Right lobe of liver (tissue), 4 donors: Measurements from ENCODE around the gene PRPF31.

Experiments used
- POLR2A ChIP-seq: fragments of 450-650 bp; IDR thresholded peaks from one replicate; pipeline ENCODE4 v1.6.1; 2017; ENCODE audit warnings: antibody characterized with exemption, mild to moderate bottlenecking
- TF ChIP-seq, protein P1 (sequence below), 4 donors: fragments of 200-600 bp in 3 of 4; fragments of 450-650 bp in 1 of 4; IDR thresholded peaks; one replicate each; pipeline versions ENCODE4 v1.5.1 to v1.8.0; 2016 to 2022; ENCODE audit warnings: antibody characterized with exemption in 4 of 4, mild to moderate bottlenecking in 2 of 4
- donor health status: DM: no; HTN: no; CAD: no.
- donor health status: DM: no; HTN: no; CAD: no.
- donor health status: DM: no; HTN: yes; CAD: no.

GRCh38 chr19:54128796-54129616, 13.5 kb downstream of the PRPF31 start:
- TF ChIP-seq, protein P1, sequence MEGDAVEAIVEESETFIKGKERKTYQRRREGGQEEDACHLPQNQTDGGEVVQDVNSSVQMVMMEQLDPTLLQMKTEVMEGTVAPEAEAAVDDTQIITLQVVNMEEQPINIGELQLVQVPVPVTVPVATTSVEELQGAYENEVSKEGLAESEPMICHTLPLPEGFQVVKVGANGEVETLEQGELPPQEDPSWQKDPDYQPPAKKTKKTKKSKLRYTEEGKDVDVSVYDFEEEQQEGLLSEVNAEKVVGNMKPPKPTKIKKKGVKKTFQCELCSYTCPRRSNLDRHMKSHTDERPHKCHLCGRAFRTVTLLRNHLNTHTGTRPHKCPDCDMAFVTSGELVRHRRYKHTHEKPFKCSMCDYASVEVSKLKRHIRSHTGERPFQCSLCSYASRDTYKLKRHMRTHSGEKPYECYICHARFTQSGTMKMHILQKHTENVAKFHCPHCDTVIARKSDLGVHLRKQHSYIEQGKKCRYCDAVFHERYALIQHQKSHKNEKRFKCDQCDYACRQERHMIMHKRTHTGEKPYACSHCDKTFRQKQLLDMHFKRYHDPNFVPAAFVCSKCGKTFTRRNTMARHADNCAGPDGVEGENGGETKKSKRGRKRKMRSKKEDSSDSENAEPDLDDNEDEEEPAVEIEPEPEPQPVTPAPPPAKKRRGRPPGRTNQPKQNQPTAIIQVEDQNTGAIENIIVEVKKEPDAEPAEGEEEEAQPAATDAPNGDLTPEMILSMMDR (IDR thresholded peaks at IDR 0.05), result no peak
- TF ChIP-seq POLR2A, result no peak
